Colon (tissue), 2 donors: ENCODE data around the gene YWHAH.
"Not testable (repeated sequence)": the region's sequence is repeated elsewhere in the genome, so short reads cannot be mapped to it uniquely, and the experiment has no call there.

Experiments used
- FAIRE-seq: peaks from 2 replicates; lab custom pipeline; 2012; peaks lifted over from hg19 to GRCh38; lab: Jason Lieb, UNC
- donor health status: control.
- donor health status: control.

YWHAH gene

GRCh38 chr22:31981976-31982375 lies 37.6 kb downstream of the YWHAH start:
- not testable (repeated sequence) for FAIRE-seq

- no peak for FAIRE-seq
These were observed 39.7 kb downstream of the YWHAH start for GRCh38 chr22:31983911-31984656.

- no peak for FAIRE-seq
These were observed 42.9 kb downstream of the YWHAH start for GRCh38 chr22:31987218-31987617.

GRCh38 chr22:31991102-31991839 lies 46.9 kb downstream of the YWHAH start:
- FAIRE-seq, result no peak

- no peak for FAIRE-seq
These were observed 50.7 kb downstream of the YWHAH start for GRCh38 chr22:31995046-31995445.

- FAIRE-seq, result no peak
These were observed 51.5 kb downstream of the YWHAH start for GRCh38 chr22:31995807-31996206.

- FAIRE-seq, result no peak
These were observed 54.5 kb downstream of the YWHAH start for GRCh38 chr22:31998784-31999385.

GRCh38 chr22:32000181-32000580 lies 55.8 kb downstream of the YWHAH start:
- no peak for FAIRE-seq

- no peak for FAIRE-seq
These were observed 61.1 kb downstream of the YWHAH start for GRCh38 chr22:32005453-32005852.
